ENCODE measurements around the gene POU3F2.

GRCh38 chr6:98824162-98824901 lies 10.0 kb upstream of the POU3F2 start:
- TF ChIP-seq PATZ1 (tag by site-specific recombination; IDR thresholded peaks at IDR 0.05) (peak; percentile 44), TCF7L2 (IDR thresholded peaks at IDR 0.05; ENCODE audit: borderline replicate concordance, low read depth, low read length) (peak; percentile 60; the same call in 1 of the 2 replicates), ZNF350 (tag by site-specific recombination; IDR thresholded peaks at IDR 0.05) (no peak), ZNF341 (tag by site-specific recombination; IDR thresholded peaks at IDR 0.05; ENCODE audit: low read depth) (peak; percentile 65)
